ENCODE data around the gene DUSP1. TPM values are rescaled to one million over a fixed set of nuclear protein-coding genes. Genes with fewer than 3 reads are reported as not detected.

The DUSP1 gene
- total RNA-seq, 4 donors from 2014 or later = 455 to 718 (median 676) TPM

DNA sequence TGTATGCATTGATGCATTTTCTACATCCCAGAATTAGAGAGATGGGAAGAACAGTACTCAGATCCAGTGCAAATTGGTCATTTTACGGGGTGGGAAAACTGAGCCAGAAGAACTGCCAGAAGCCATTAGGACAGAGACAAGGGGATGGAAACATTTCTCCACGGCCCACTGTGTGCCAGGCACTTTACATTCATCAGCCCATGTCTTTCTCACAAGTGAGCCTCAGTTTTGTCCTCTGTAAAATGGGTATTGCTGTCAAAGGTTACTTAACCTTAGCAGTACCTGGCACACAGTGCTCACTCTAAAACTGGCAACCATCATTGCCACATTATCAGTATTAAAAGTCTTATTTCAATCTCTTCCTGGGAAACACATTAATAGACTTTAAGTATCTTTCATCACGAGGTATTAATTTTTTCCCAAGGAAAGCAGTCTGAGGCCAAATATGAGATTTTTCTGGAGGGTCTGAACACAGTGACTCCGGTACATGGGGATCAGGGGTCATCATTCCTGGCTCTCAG, 5.2 kb downstream of the DUSP1 start:
- Histone ChIP-seq H3K4me3 (peak overlapping the region; percentile 88 to 98 (median 90)), H3K4me1 (peaks cover 28 to 40% (median 35%) of the 10 kb centered on the region in 4 donors), H3K36me3 (peaks cover 13 to 40% (median 33%) of the 10 kb centered on the region in 4 donors), H3K27me3 (peaks cover 0 to 5% (median 0%) of the 10 kb centered on the region in 4 donors), H3K27ac (replicated peaks in 1 of 4) (peak overlapping the region; percentile 99 to 100 (median 100)), H3K9me3 (peaks cover 0 to 5% (median 0%) of the 10 kb centered on the region in 4 donors)
- 17% methylated on average over 4 of the region's 4 CpGs for WGBS
- intact Hi-C loops (cut with DNase I) = no loop called here
- no peak for DNase-seq (ENCODE audit: extremely low spot score)
- TF ChIP-seq EP300 (IDR thresholded peaks at IDR 0.05) = no peak
- TF ChIP-seq POLR2AphosphoS5 (IDR thresholded peaks at IDR 0.05) = no peak
- TF ChIP-seq CTCF (IDR thresholded peaks at IDR 0.05) = no peak
- TF ChIP-seq POLR2A (IDR thresholded peaks at IDR 0.05; ENCODE audit: low read depth) = no peak

GRCh38 chr5:172764861-172765765, 5.9 kb downstream of the DUSP1 start:
- Histone ChIP-seq H3K4me1 (peaks cover 28 to 40% (median 35%) of the 10 kb centered on the region in 4 donors), H3K9me3 (peaks cover 0 to 5% (median 2%) of the 10 kb centered on the region in 4 donors), H3K27me3 (no peaks in the 10 kb centered on the region), H3K36me3 (peaks cover 13 to 35% (median 29%) of the 10 kb centered on the region in 4 donors), H3K4me3 (peak overlapping the region; percentile 88 to 98 (median 90)), H3K27ac (replicated peaks in 1 of 4) (peak overlapping the region; percentile 99 to 100 (median 100))
- DNase-seq (ENCODE audit: extremely low spot score) = peak; percentile 99
- TF ChIP-seq POLR2AphosphoS5 (IDR thresholded peaks at IDR 0.05) = peak in 1 of 2 donors; percentile 93
- peak; percentile 40 for TF ChIP-seq EP300 (IDR thresholded peaks at IDR 0.05)
- TF ChIP-seq POLR2A (IDR thresholded peaks at IDR 0.05; ENCODE audit: low read depth) = no peak
- peak in 1 of 3 experiments; percentile 15 for TF ChIP-seq CTCF (IDR thresholded peaks at IDR 0.05)
- 7% methylated on average over 21 of the region's 24 CpGs for WGBS
- intact Hi-C loops (cut with DNase I) = loop anchor here (5.0 kb wide), 1 partner anchor 48 kb away; no protein-coding TSS in a partner anchor

GRCh38 chr5:172763120-172763464, 7.9 kb downstream of the DUSP1 start:
- Histone ChIP-seq H3K9me3 (peaks cover 0 to 7% (median 6%) of the 10 kb centered on the region in 4 donors), H3K4me1 (peaks cover 33 to 45% (median 39%) of the 10 kb centered on the region in 4 donors), H3K36me3 (peaks cover 0 to 14% (median 9%) of the 10 kb centered on the region in 4 donors), H3K27me3 (no peaks in the 10 kb centered on the region), H3K4me3 (no peak overlapping the region), H3K27ac (replicated peaks in 1 of 4) (peak overlapping the region in 2 of 4 donors; percentile 100)
- no peak for TF ChIP-seq POLR2A (IDR thresholded peaks at IDR 0.05; ENCODE audit: low read depth)
- no peak for TF ChIP-seq POLR2AphosphoS5 (IDR thresholded peaks at IDR 0.05)
- no peak for TF ChIP-seq CTCF (IDR thresholded peaks at IDR 0.05)
- TF ChIP-seq EP300 (IDR thresholded peaks at IDR 0.05) = no peak
- intact Hi-C loops (cut with DNase I) = loop anchor here (5.0 kb wide), 1 partner anchor 46 kb away; no protein-coding TSS in a partner anchor
- DNase-seq (ENCODE audit: extremely low spot score) = no peak
- WGBS = 97% methylated on average over 21 of the region's 21 CpGs

GRCh38 chr5:172762214-172763119, 8.5 kb downstream of the DUSP1 start:
- 96% methylated on average over 37 of the region's 37 CpGs for WGBS

More at GRCh38 chr5:172762214-172763119, 8.5 kb downstream of the DUSP1 start:
- H3K27ac ChIP-seq (replicated peaks in 1 of 4) = peak overlapping the region in 1 of 4 donors; percentile 100
- peaks cover 0 to 8% (median 2%) of the 10 kb centered on the region in 4 donors for H3K36me3 ChIP-seq
- intact Hi-C loops (cut with DNase I) = loop anchor here (5.0 kb wide), 1 partner anchor 45 kb away; no protein-coding TSS in a partner anchor
- H3K4me1 ChIP-seq = peaks cover 30 to 48% (median 39%) of the 10 kb centered on the region in 4 donors
- no peak for DNase-seq (ENCODE audit: extremely low spot score)
- H3K9me3 ChIP-seq = peaks cover 0 to 7% (median 6%) of the 10 kb centered on the region in 4 donors
- TF ChIP-seq POLR2A (IDR thresholded peaks at IDR 0.05; ENCODE audit: low read depth) (no peak), POLR2AphosphoS5 (IDR thresholded peaks at IDR 0.05) (no peak), CTCF (IDR thresholded peaks at IDR 0.05) (no peak), EP300 (IDR thresholded peaks at IDR 0.05) (no peak)
- H3K27me3 ChIP-seq = no peaks in the 10 kb centered on the region
- H3K4me3 ChIP-seq = no peak overlapping the region

Measured in esophagus muscularis mucosa (tissue), 4 donors.